Ovary (tissue), 3 donors: ENCODE data around the gene DIPK2B.

ENCODE experiments used
- POLR2A ChIP-seq: fragments of 450-650 bp; IDR thresholded peaks from one replicate; pipeline ENCODE4 v1.6.1; 2017; ENCODE audit warnings: antibody characterized with exemption, mild to moderate bottlenecking, moderate library complexity
- TF ChIP-seq, protein P1 (sequence below), 3 donors: fragments of 450-650 bp in 2 of 3; fragments of 200-600 bp in 1 of 3; IDR thresholded peaks; one replicate each; pipeline versions ENCODE4 v1.5.1 to v1.8.0; 2016 to 2022; ENCODE audit warnings: antibody characterized with exemption in 3 of 3, mild to moderate bottlenecking in 1 of 3
- donor health status: DM: no; HTN: no; CAD: no.

DNA sequence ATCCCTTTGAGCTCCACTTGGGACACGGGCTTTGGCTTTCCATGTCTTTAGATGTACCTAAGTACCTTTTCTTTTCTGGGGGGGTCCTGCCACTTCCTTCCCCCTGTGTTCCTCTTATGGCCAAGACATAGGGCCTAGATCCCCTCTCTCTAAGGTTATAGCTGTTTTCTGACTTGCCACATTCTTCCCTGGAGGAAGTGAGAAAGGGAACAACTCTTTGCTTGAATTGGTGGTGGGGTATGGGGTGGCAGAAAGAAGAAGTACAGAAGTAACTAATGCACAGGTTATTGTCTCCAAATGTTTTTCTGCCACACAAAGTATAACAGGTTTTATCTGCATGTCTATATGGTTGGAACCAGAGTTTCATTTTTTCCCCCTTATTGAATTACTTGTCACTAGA, 29.7 kb upstream of the DIPK2B start:
- TF ChIP-seq POLR2A, result no peak
- TF ChIP-seq, protein P1, sequence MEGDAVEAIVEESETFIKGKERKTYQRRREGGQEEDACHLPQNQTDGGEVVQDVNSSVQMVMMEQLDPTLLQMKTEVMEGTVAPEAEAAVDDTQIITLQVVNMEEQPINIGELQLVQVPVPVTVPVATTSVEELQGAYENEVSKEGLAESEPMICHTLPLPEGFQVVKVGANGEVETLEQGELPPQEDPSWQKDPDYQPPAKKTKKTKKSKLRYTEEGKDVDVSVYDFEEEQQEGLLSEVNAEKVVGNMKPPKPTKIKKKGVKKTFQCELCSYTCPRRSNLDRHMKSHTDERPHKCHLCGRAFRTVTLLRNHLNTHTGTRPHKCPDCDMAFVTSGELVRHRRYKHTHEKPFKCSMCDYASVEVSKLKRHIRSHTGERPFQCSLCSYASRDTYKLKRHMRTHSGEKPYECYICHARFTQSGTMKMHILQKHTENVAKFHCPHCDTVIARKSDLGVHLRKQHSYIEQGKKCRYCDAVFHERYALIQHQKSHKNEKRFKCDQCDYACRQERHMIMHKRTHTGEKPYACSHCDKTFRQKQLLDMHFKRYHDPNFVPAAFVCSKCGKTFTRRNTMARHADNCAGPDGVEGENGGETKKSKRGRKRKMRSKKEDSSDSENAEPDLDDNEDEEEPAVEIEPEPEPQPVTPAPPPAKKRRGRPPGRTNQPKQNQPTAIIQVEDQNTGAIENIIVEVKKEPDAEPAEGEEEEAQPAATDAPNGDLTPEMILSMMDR (IDR thresholded peaks at IDR 0.05), result no peak
